K562 (cell line): ENCODE data around the gene ZSCAN1. TPM values are rescaled to one million over a fixed set of nuclear protein-coding genes. Genes with fewer than 3 reads are reported as not detected.

Source experiments
- ZNF407 ChIP-seq: fragments of 450-650 bp; IDR thresholded peaks from 2 replicates; pipeline ENCODE4 v1.6.1; 2016; ENCODE audit warnings: low read depth
- polyA plus RNA-seq, 8 experiments: library from polyadenylated mRNA; depleted of rRNA in 4 of 8; stranded (reverse) in 5 of 8; unstranded in 3 of 8; fragments of >200 nt; fragmentation: Nextera tagmentation in 2 of 8; fragmentation: Illumina TruSeq in 1 of 8; extraction: Ambion mirVana in 2 of 8; extraction: Trizol in 1 of 8; gene quantifications; 2 replicates each; pipeline versions ENCODE4 v1.2.1 to v1.2.3, GENCODE V29; 2011 to 2014; ENCODE audit warnings: inconsistent platforms in 1 of 8, missing spikeins in 1 of 8
- total RNA-seq, 7 experiments: library from RNA; depleted of rRNA in 6 of 7; stranded (reverse); fragments of >200 nt in 6 of 7; fragmentation: Illumina TruSeq in 2 of 7; extraction: Trizol in 2 of 7; gene quantifications; 2 replicates each; pipeline versions ENCODE4 v1.2.1 to v1.2.3, GENCODE V29; 2011 to 2021; ENCODE audit warnings: low replicate concordance in 1 of 7

Gene ZSCAN1
- total and polyA plus RNA-seq, 9 of the 15 experiments (the other 6 are each of a cell fraction or from before 2014, with no cell fraction given) = not detected

DNA sequence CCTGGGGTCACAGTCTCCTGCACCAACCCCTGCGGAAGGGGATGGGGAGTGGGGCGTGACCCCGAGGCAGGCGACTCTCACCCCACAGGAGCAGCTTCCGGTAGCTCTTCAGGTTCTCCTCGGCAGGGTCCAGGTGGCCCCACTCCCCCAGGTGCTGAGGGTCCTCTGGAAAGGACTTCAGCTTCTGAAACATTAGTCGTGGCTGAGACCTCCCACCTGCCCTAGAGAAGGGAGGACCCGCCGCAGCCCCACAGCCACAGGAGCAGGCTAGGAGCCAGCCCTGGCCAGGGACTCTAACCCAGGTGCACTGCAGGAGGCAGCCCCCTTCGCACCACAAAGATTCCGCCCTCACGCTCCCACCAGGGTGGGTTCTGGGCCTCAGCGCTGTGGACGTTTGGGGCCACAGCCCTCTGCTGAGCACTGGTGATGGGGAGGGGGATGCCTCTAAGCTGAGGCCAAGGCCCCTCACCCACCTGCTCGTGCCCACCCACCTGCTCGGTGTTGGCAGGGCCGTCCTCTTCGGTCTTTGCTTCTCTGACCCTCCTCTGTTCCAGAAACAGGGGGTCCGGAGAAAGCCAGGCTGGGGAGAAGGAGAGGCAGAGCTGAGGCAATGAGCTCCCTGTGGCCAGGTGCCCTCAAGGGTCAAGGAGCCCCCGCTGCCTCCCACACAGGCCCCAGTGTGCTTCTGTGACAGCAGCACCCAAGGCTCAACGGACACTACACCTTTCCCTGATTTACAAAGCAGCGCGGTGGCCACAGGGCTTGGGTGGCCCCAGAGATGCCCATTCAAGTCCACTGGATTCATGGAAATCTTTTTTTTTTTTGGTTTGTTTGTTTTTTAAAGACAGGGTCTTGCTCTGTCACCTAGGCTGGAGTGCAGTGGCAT lies 53.2 kb downstream of the ZSCAN1 start (continued):
- no peak for TF ChIP-seq ZNF407
